Keratinocyte (primary cell): ENCODE results near the gene CSNK1D.

Experiments used
- EZH2 ChIP-seq: IDR thresholded peaks from one replicate; pipeline ENCODE4 v1.6.1; 2012; ENCODE audit warnings: inconsistent platforms, mild to moderate bottlenecking, low read length, moderate library complexity
- TF ChIP-seq, protein P1 (sequence below), 3 experiments: IDR thresholded peaks in 1 of 3; conservative IDR thresholded peaks in 1 of 3; optimal IDR thresholded peaks in 1 of 3; 2 replicates in 2 of 3; 3 replicates in 1 of 3; pipeline versions ENCODE3 to v1.5.1; 2011; ENCODE audit warnings: low read length in 3 of 3, mild to moderate bottlenecking in 3 of 3, moderate library complexity in 2 of 3, control low read depth in 1 of 3, inconsistent platforms in 1 of 3; ENCODE audit not compliant: insufficient read depth in 2 of 3; ENCODE audit errors: extremely low read depth in 1 of 3

DNA sequence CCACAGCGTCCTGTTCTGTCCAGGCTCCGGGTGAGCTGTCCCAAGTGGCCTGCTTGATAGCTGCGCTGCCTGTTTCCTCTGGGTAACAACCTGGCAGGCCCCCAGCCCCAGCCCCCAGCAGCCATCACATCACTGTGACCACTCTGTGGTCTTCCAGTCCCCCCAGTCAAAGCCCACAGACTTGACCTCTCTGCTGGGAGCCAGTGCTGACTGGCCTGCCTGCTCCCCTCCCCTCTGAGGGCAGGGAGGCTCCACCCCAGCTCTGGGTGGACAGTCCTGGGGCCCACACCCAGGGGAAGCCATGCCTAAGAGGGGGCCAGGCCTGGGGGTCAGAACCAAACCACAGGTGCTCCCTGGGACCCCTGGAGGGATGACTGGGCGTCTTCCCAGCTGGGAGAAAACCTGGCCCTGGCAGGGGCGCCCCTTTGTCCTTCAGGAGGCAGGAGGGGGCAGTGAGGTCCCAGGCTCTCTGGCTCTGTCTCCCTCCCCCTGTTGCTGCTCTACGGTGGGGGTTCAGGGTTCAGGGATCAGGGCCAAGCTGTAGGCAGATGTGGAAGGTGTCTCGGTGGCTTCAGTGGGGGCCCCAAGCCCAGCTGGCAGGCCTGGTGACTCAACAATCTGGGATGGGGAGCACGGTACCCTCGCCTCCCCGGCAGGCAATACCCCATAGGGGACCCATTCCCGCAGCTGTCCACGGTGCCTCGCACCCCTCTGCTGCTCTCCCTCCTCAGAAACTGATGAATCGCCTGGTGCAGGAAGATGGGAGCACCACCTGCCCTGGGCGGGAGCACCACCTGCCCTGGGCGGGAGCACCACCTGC is 46.5 kb downstream of the CSNK1D start:
- TF ChIP-seq EZH2: no peak
- TF ChIP-seq, protein P1, sequence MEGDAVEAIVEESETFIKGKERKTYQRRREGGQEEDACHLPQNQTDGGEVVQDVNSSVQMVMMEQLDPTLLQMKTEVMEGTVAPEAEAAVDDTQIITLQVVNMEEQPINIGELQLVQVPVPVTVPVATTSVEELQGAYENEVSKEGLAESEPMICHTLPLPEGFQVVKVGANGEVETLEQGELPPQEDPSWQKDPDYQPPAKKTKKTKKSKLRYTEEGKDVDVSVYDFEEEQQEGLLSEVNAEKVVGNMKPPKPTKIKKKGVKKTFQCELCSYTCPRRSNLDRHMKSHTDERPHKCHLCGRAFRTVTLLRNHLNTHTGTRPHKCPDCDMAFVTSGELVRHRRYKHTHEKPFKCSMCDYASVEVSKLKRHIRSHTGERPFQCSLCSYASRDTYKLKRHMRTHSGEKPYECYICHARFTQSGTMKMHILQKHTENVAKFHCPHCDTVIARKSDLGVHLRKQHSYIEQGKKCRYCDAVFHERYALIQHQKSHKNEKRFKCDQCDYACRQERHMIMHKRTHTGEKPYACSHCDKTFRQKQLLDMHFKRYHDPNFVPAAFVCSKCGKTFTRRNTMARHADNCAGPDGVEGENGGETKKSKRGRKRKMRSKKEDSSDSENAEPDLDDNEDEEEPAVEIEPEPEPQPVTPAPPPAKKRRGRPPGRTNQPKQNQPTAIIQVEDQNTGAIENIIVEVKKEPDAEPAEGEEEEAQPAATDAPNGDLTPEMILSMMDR (optimal IDR thresholded peaks at IDR 0.05 in 1 of 3, IDR thresholded peaks at IDR 0.05 in 1 of 3, conservative IDR thresholded peaks at IDR 0.05 in 1 of 3; ENCODE audit: extremely low read depth in 1 of 3, insufficient read depth in 2 of 3, low read length in 3 of 3): no peak
